GM12874 (cell line): ENCODE measurements around the gene RAD9B.

Experiments used
- TF ChIP-seq, protein P1 (sequence below): IDR thresholded peaks from 2 replicates; pipeline ENCODE4 v1.5.1; 2011; ENCODE audit warnings: low read depth, mild to moderate bottlenecking, control low read depth, low read length, moderate library complexity; ENCODE audit not compliant: insufficient read depth

The RAD9B gene

DNA sequence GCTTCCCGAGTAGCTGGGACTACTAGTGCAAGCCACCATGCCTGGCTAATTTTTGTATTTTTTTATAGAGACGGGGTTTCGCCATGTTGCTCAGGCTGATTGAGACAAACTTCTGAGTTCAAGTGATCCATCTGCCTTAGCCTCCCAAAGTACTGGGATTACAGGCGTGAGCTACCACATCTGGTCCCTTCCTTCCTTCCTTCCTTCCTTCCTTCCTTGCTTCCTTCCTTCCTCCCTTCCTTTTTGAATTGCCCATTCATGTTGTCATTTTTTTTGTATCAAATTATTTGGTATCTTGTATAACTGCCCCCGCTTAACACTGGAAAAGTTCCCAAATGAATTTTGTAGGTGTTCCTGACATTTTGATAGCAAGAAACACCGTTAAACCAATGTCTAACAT is 11.7 kb downstream of the RAD9B start:
- TF ChIP-seq, protein P1, sequence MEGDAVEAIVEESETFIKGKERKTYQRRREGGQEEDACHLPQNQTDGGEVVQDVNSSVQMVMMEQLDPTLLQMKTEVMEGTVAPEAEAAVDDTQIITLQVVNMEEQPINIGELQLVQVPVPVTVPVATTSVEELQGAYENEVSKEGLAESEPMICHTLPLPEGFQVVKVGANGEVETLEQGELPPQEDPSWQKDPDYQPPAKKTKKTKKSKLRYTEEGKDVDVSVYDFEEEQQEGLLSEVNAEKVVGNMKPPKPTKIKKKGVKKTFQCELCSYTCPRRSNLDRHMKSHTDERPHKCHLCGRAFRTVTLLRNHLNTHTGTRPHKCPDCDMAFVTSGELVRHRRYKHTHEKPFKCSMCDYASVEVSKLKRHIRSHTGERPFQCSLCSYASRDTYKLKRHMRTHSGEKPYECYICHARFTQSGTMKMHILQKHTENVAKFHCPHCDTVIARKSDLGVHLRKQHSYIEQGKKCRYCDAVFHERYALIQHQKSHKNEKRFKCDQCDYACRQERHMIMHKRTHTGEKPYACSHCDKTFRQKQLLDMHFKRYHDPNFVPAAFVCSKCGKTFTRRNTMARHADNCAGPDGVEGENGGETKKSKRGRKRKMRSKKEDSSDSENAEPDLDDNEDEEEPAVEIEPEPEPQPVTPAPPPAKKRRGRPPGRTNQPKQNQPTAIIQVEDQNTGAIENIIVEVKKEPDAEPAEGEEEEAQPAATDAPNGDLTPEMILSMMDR, result no peak

DNA sequence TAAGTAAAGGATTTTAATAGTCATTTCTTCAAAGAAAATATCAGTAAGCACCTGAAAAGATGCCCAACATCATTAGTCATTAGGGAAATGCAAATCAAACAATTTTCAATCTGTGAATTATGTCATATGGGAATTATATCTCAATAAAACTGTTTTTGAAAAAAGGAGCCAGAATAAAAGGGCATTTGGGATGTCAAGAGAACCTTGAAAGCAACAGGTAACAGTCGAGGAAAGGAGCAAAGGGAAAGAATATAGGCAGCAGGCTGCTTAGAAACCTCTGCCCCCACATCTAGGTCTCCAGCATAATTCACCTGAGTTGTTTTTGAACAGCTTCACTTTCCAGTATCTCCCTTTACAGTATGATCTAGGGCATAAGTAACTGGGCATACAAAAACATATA is 12.2 kb downstream of the RAD9B start:
- TF ChIP-seq, protein P1, result no peak

DNA sequence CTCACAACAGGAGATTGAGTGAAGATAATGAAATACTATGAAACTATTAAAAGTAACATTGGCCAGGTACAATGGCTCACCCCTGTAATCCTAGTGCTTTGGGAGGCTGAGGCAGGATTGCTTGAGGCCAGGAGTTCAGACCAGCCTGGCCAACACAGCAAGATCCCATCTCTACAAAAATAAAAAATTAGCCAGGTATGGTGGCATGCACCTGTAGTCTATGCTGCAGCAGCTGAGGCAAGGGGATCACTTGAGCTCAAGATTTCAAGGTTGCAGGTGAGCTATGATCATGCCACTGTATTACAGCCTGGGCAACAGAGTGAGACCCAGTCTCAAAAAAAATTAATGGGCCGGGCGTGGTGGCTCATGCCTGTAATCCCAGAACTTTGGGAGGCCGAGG is 14.9 kb downstream of the RAD9B start:
- TF ChIP-seq, protein P1, result no peak

DNA sequence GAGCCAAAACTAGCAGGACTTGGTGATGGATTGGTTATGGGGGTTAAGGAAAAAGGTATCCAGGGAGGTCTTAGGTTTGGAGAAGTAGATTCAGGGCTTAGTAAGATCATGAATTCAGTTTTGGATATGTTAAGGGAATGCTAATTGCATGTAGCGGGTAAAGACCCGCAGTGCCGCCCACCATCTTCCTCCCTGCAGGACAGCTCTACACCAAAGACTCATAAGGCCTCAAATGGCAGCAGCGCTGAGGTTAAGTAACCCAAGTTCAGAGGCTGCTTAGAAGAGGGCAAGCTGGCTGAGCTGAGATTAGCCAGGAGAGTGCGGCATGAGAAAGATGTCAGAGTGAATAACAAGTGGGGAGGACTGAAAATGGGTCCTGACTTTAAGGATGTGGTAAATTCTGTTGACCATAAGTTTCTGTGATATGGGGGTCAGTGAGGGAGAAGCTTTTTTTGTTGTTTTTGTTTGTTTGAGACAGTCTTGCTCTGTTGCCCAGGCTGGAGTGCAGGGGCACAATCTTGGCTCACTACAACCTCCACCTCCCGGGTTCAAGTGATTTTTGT is 26.2 kb downstream of the RAD9B start:
- TF ChIP-seq, protein P1, result no peak

DNA sequence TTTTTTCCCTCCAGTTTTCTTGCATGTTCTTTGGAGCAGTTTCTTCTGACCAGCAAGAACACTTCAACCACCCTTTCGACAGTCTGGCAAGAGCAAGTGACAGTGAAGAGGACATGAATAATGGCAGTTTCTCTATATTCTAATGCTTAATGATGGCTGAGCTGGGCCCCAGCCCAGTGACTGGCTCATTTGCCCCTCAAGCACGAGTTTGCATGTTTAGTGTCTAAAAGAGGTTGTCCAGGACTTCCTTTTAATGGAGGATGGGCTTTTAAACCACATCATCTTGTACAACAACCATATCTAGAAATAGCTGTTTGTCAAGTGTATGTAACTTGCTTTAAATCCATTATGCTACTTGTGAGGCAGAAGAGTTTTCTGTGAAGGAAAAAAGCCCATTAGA is 28.4 kb downstream of the RAD9B start:
- TF ChIP-seq, protein P1, result no peak

DNA sequence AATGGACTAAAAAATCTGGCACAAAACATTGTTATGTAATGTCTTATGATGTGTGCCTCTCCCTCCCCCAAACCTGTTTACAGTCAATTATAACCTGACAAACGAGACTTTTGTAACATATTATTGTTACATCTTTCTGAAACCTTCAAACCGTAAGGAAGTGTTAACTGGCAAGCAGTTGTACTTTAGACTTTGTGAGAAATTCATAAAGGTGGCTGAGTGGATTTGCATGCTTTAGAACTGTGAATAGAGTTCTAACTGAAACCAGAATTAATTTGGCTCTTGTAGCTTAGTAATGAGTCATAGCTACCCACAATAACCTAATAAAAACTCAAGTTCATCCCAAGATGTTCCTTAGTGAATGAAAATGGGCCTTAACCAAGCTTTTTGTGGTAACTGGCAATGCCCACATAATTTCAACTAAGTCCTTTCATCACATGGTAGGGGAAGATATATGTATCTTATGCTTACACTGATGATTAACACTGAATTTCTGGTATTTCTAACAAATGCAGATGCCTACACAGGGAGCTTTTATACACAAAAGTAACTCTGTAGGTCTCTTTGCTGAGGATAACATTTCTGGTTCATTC is 29.7 kb downstream of the RAD9B start:
- TF ChIP-seq, protein P1, result no peak

DNA sequence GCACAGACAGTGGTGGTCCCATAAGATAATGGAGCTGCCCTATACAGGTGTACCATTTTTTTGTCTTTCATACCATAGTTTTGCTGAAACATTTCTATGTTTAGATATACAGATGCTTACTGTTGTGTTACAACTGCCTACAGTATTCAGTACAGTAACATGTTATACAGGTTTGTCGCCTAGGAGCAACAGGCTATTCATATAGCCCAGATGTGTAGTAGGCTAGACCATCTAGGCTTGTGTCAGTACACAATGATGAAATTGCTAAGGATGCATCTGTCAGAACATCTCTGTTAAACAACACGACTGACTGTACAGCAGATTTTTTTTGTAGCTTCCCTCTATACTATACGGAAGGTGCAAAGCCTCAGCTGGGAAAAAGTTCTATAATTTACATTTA is 30.5 kb downstream of the RAD9B start:
- TF ChIP-seq, protein P1, result no peak

DNA sequence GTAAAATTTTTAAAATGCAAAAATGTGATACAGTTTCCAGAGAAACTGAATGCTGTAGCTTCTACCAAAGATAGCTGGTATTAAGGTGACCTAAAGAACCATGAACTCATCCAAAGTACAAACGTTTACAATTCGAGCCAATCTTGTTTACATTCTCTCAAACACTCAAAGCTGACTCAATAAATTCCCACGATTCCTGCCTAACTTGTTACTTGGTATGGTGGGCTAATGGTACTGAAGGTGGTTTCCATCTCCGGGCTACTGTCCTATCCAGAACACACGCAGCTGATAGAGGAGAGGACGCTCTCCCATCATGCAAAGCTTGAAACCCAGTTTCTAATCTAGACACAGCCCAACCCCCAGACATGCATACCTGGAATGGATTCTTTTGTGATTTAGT is 31.5 kb downstream of the RAD9B start:
- TF ChIP-seq, protein P1, result no peak
